Breast epithelium (tissue), 4 donors: ENCODE results near the gene BAZ2B. TPM values are rescaled to one million over a fixed set of nuclear protein-coding genes. Genes with fewer than 3 reads are reported as not detected.
A peak's percentile ranks its signal among the peaks of the same experiment; 100 is the strongest.

Source experiments
- DNase-seq, 2 donors: peaks; one replicate each; pipeline ENCODE4 v3.0.0-alpha.2; 2019; ENCODE audit warnings: low spot score in 2 of 2
- H3K27ac ChIP-seq, 2 donors: fragments of 200-600 bp; sonication (generic) in 1 of 2; one replicate each; pipeline ENCODE4 v1.5.1; 2016 to 2019; ENCODE audit warnings: mild to moderate bottlenecking in 1 of 2
- H3K27me3 ChIP-seq, 2 donors: fragments of 200-600 bp; sonication (generic) in 1 of 2; one replicate each; pipeline versions ENCODE4 v1.5.1 to v1.6.0; 2017 to 2019; ENCODE audit warnings: control low read depth in 1 of 2, mild to moderate bottlenecking in 1 of 2
- H3K36me3 ChIP-seq: fragments of 200-600 bp; one replicate; pipeline ENCODE4 v1.5.1; 2019
- H3K4me1 ChIP-seq, 2 donors: fragments of 200-600 bp; sonication (generic); one replicate each; pipeline ENCODE4 v1.5.1; 2016 to 2019; ENCODE audit warnings: control low read depth in 1 of 2
- H3K4me3 ChIP-seq, 3 donors: fragments of 200-600 bp; sonication (generic); 1 replicate in 2 of 3; 2 replicates in 1 of 3; pipeline ENCODE4 v1.5.1; 2016 to 2019; ENCODE audit warnings: mild to moderate bottlenecking in 3 of 3, moderate library complexity in 2 of 3
- H3K9me3 ChIP-seq, 2 donors: fragments of 200-600 bp; sonication (generic) in 1 of 2; one replicate each; pipeline ENCODE4 v1.5.1; 2016 to 2019; ENCODE audit warnings: control low read depth in 1 of 2
- CTCF ChIP-seq, 3 donors: fragments of 450-650 bp; IDR thresholded peaks; one replicate each; pipeline ENCODE4 v1.5.1; 2016 to 2017; ENCODE audit warnings: antibody characterized with exemption in 3 of 3, mild to moderate bottlenecking in 3 of 3, moderate library complexity in 3 of 3
- POLR2A ChIP-seq: fragments of 450-650 bp; IDR thresholded peaks from one replicate; pipeline ENCODE4 v1.6.1; 2016; ENCODE audit warnings: antibody characterized with exemption, mild to moderate bottlenecking, moderate library complexity
- POLR2AphosphoS5 ChIP-seq, 3 donors: sonication (generic); formaldehyde crosslinking; IDR thresholded peaks; one replicate each; pipeline ENCODE4 v1.6.1; 2017; ENCODE audit warnings: antibody characterized with exemption in 3 of 3
- intact Hi-C: fragments of 100-400 bp; cut with DNase I; formaldehyde crosslinking; loops from one replicate; pipeline ENCODE4 v1.15.1; 2023; ENCODE audit warnings: low total_unique reads
- total RNA-seq, 3 donors: library from RNA; depleted of rRNA; stranded (reverse); fragments of >200 nt; gene quantifications; one replicate each; pipeline ENCODE4 v1.1.0, GENCODE V29; 2016

The BAZ2B gene
- total RNA-seq, 3 donors from 2014 or later = 86.1 to 250 (median 143) TPM

GRCh38 chr2:159287733-159288132, 328.6 kb downstream of the BAZ2B start:
- DNase-seq = no peak
- Histone ChIP-seq H3K27ac (peak overlapping the region in 1 of 2 donors; percentile 95), H3K27me3 (no peaks in the 10 kb centered on the region), H3K36me3 (no peaks in the 10 kb centered on the region), H3K4me3 (no peak overlapping the region), H3K9me3 (no peaks in the 10 kb centered on the region), H3K4me1 (no peaks in the 10 kb centered on the region)
- TF ChIP-seq POLR2A = no peak
- no peak for TF ChIP-seq CTCF (IDR thresholded peaks at IDR 0.05)
- TF ChIP-seq POLR2AphosphoS5 (IDR thresholded peaks at IDR 0.05) = no peak
- intact Hi-C loops = no loop called here

GRCh38 chr2:159286709-159287441, 329.5 kb downstream of the BAZ2B start:
- intact Hi-C loops = no loop called here
- H3K4me3 ChIP-seq = peak overlapping the region; percentile 81 to 92 (median 90)
- H3K27me3 ChIP-seq = no peaks in the 10 kb centered on the region

GRCh38 chr2:159285929-159286708, 330.2 kb downstream of the BAZ2B start, which contains the start of gene WDSUB1:
WDSUB1 (minus strand) TSS chr2:159286703; CDS start chr2:159283069, 3,634 bp downstream.
- no peaks in the 10 kb centered on the region for H3K4me1 ChIP-seq
- no peaks in the 10 kb centered on the region for H3K27me3 ChIP-seq
- H3K36me3 ChIP-seq = no peaks in the 10 kb centered on the region
- peak within 1 kb of the TSS; percentile 81 to 92 (median 90) for H3K4me3 ChIP-seq
- TF ChIP-seq POLR2A = no peak
- TF ChIP-seq POLR2AphosphoS5 (IDR thresholded peaks at IDR 0.05) = peak in 2 of 3 donors; percentile 1 to 65
- no peaks in the 10 kb centered on the region for H3K9me3 ChIP-seq
- intact Hi-C loops = no loop called here
- DNase-seq = peak; percentile 69 to 72
- peak within 1 kb of the TSS; percentile 92 to 95 for H3K27ac ChIP-seq

More at GRCh38 chr2:159286709-159287441, 329.5 kb downstream of the BAZ2B start:
- no peaks in the 10 kb centered on the region for H3K9me3 ChIP-seq
- TF ChIP-seq POLR2AphosphoS5 (IDR thresholded peaks at IDR 0.05) (peak in 2 of 3 donors; percentile 67 to 77), POLR2A (peak; percentile 17), CTCF (IDR thresholded peaks at IDR 0.05) (no peak)
- peak overlapping the region; percentile 92 to 95 for H3K27ac ChIP-seq
- peak; percentile 98 for DNase-seq
- H3K36me3 ChIP-seq = no peaks in the 10 kb centered on the region
- no peaks in the 10 kb centered on the region for H3K4me1 ChIP-seq

GRCh38 chr2:159285433-159285832, 330.9 kb downstream of the BAZ2B start:
- Histone ChIP-seq H3K27ac (peak overlapping the region; percentile 92 to 95), H3K36me3 (no peaks in the 10 kb centered on the region), H3K4me1 (no peaks in the 10 kb centered on the region), H3K4me3 (peak overlapping the region; percentile 81 to 92 (median 90)), H3K9me3 (no peaks in the 10 kb centered on the region), H3K27me3 (no peaks in the 10 kb centered on the region)
- TF ChIP-seq POLR2AphosphoS5 (IDR thresholded peaks at IDR 0.05) = no peak
- no peak for TF ChIP-seq POLR2A
- TF ChIP-seq CTCF (IDR thresholded peaks at IDR 0.05) = no peak
- DNase-seq = no peak
- intact Hi-C loops = no loop called here

GRCh38 chr2:159283529-159283928, 332.8 kb downstream of the BAZ2B start:
- Histone ChIP-seq H3K4me1 (no peaks in the 10 kb centered on the region), H3K36me3 (peaks cover 5% of the 10 kb centered on the region), H3K27ac (no peak overlapping the region), H3K27me3 (no peaks in the 10 kb centered on the region), H3K4me3 (no peak overlapping the region), H3K9me3 (no peaks in the 10 kb centered on the region)
- TF ChIP-seq CTCF (IDR thresholded peaks at IDR 0.05) = no peak
- DNase-seq = no peak
- intact Hi-C loops = no loop called here
